ENCODE data around the gene PPP6R2. TPM values are rescaled to one million over a fixed set of nuclear protein-coding genes. Genes with fewer than 3 reads are reported as not detected.

The PPP6R2 gene
- total RNA-seq, 1 experiment from 2014 or later, result 61.3 TPM

GRCh38 chr22:50469377-50470305, 126.5 kb downstream of the PPP6R2 start:
- intact Hi-C loops (cut with micrococcal nuclease), result no loop called here
- H3K9me2 ChIP-seq (ENCODE audit: insufficient read depth), result no peaks in the 10 kb centered on the region
- peak overlapping the region; percentile 62 for H3K4me2 ChIP-seq (ENCODE audit: low read length)
- CTCF ChIA-PET, result interaction anchor here (1.0 to 1.1 kb wide), 2 partner anchors 29 to 56 kb away, joined by 4 to 5 read pairs; partner anchors contain the start of gene SCO2
- H3K4me3 ChIP-seq (replicated peaks in 1 of 2; ENCODE audit: low read depth in 1 of 2, low read length in 2 of 2), result 0 out of 4 replicates have a peak overlapping the region, but pooled peaks of 1 of the 2 experiments have one; percentile 3
- peaks cover 5% of the 10 kb centered on the region in 2 experiments; a peak in 3 of 4 replicates for H3K36me3 ChIP-seq (ENCODE audit: control insufficient read depth in 1 of 2, insufficient read depth in 2 of 2, low read length in 2 of 2)
- H3K79me2 ChIP-seq (ENCODE audit: insufficient read depth, low read length), result peaks cover 61% of the 10 kb centered on the region
- H3K27ac ChIP-seq (ENCODE audit: low read depth, low read length), result peak overlapping the region; percentile 55; the same call in 1 of the 2 replicates
- H3K9ac ChIP-seq (ENCODE audit: low read length), result no peak overlapping the region
- no peaks in the 10 kb centered on the region for H3K9me3 ChIP-seq (ENCODE audit: control insufficient read depth in 1 of 2, insufficient read depth in 1 of 2, low read depth in 1 of 2, low read length in 2 of 2)
- H3K27me3 ChIP-seq (ENCODE audit: insufficient read depth, low read length), result no peaks in the 10 kb centered on the region
- RAD21 ChIA-PET (ENCODE audit: low non-redundant PET in 1 of 2, low total read pairs in 2 of 2, uncharacterized antibody in 2 of 2, unreplicated experiment in 2 of 2), result no interaction called here
- DNase-seq (ENCODE audit: low read depth, low spot score) (peak; percentile 8), ATAC-seq (peak; percentile 63)
- H4K20me1 ChIP-seq (ENCODE audit: insufficient read depth), result peaks cover 6% of the 10 kb centered on the region; the same call in 1 of the 2 replicates
- BruUV-seq (replicated peaks), result no TSS peak
- H2AFZ ChIP-seq (ENCODE audit: low read depth, low read length, poor library complexity, severe bottlenecking), result no peak overlapping the region
- H3K4me1 ChIP-seq (ENCODE audit: control insufficient read depth in 1 of 2, insufficient read depth in 2 of 2, low read length in 2 of 2), result peaks cover 27 to 48% of the 10 kb centered on the region in 2 experiments
- POLR2A ChIA-PET, result no interaction called here
- no peak for TF ChIP-seq ZBTB33 (IDR thresholded peaks at IDR 0.05; ENCODE audit: extremely low read depth, insufficient replicate concordance, low read length)
- no peak; the same call in 1 of the 2 replicates for TF ChIP-seq EGR1 (IDR thresholded peaks at IDR 0.05; ENCODE audit: low read depth)
- peak; percentile 57 for TF ChIP-seq SP1 (IDR thresholded peaks at IDR 0.05; ENCODE audit: low read depth)

- RAD21 ChIA-PET (ENCODE audit: low non-redundant PET in 1 of 2, low total read pairs in 2 of 2, uncharacterized antibody in 2 of 2, unreplicated experiment in 2 of 2), result no interaction called here
- H3K4me1 ChIP-seq (ENCODE audit: control insufficient read depth in 1 of 2, insufficient read depth in 2 of 2, low read length in 2 of 2), result peaks cover 30 to 53% of the 10 kb centered on the region in 2 experiments
- H3K27ac ChIP-seq (ENCODE audit: low read depth, low read length), result peak overlapping the region; percentile 55; the same call in 1 of the 2 replicates
- POLR2A ChIA-PET, result no interaction called here
- H3K9ac ChIP-seq (ENCODE audit: low read length), result no peak overlapping the region
- H3K4me2 ChIP-seq (ENCODE audit: low read length), result peak overlapping the region; percentile 62
- H2AFZ ChIP-seq (ENCODE audit: low read depth, low read length, poor library complexity, severe bottlenecking), result no peak overlapping the region
- H3K9me2 ChIP-seq (ENCODE audit: insufficient read depth), result no peaks in the 10 kb centered on the region
- peaks cover 0 to 4% of the 10 kb centered on the region in 2 experiments; a peak in 3 of 4 replicates for H3K36me3 ChIP-seq (ENCODE audit: control insufficient read depth in 1 of 2, insufficient read depth in 2 of 2, low read length in 2 of 2)
- intact Hi-C loops (cut with micrococcal nuclease), result no loop called here
- DNase-seq (ENCODE audit: low read depth, low spot score) (no peak), ATAC-seq (no peak)
- BruUV-seq (replicated peaks), result no TSS peak
- H3K79me2 ChIP-seq (ENCODE audit: insufficient read depth, low read length), result peaks cover 61% of the 10 kb centered on the region
- H3K9me3 ChIP-seq (ENCODE audit: control insufficient read depth in 1 of 2, insufficient read depth in 1 of 2, low read depth in 1 of 2, low read length in 2 of 2), result no peaks in the 10 kb centered on the region
- peaks cover 6% of the 10 kb centered on the region; the same call in 1 of the 2 replicates for H4K20me1 ChIP-seq (ENCODE audit: insufficient read depth)
- CTCF ChIA-PET, result interaction anchor here (1.0 to 1.1 kb wide), 2 partner anchors 28 to 55 kb away, joined by 4 to 5 read pairs; partner anchors contain the start of gene SCO2
- no peaks in the 10 kb centered on the region for H3K27me3 ChIP-seq (ENCODE audit: insufficient read depth, low read length)
- H3K4me3 ChIP-seq (replicated peaks in 1 of 2; ENCODE audit: low read depth in 1 of 2, low read length in 2 of 2), result 0 out of 4 replicates have a peak overlapping the region, but pooled peaks of 1 of the 2 experiments have one; percentile 3
- TF ChIP-seq ZBTB33 (IDR thresholded peaks at IDR 0.05; ENCODE audit: extremely low read depth, insufficient replicate concordance, low read length) (no peak), ELF1 (IDR thresholded peaks at IDR 0.05; ENCODE audit: borderline replicate concordance, low read depth) (no peak), MAX (IDR thresholded peaks at IDR 0.05) (no peak), CBX3 (IDR thresholded peaks at IDR 0.05; ENCODE audit: low read depth) (no peak), RAD21 (IDR thresholded peaks at IDR 0.05; ENCODE audit: low read depth) (no peak)
- TF ChIP-seq, protein P1, sequence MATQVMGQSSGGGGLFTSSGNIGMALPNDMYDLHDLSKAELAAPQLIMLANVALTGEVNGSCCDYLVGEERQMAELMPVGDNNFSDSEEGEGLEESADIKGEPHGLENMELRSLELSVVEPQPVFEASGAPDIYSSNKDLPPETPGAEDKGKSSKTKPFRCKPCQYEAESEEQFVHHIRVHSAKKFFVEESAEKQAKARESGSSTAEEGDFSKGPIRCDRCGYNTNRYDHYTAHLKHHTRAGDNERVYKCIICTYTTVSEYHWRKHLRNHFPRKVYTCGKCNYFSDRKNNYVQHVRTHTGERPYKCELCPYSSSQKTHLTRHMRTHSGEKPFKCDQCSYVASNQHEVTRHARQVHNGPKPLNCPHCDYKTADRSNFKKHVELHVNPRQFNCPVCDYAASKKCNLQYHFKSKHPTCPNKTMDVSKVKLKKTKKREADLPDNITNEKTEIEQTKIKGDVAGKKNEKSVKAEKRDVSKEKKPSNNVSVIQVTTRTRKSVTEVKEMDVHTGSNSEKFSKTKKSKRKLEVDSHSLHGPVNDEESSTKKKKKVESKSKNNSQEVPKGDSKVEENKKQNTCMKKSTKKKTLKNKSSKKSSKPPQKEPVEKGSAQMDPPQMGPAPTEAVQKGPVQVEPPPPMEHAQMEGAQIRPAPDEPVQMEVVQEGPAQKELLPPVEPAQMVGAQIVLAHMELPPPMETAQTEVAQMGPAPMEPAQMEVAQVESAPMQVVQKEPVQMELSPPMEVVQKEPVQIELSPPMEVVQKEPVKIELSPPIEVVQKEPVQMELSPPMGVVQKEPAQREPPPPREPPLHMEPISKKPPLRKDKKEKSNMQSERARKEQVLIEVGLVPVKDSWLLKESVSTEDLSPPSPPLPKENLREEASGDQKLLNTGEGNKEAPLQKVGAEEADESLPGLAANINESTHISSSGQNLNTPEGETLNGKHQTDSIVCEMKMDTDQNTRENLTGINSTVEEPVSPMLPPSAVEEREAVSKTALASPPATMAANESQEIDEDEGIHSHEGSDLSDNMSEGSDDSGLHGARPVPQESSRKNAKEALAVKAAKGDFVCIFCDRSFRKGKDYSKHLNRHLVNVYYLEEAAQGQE (IDR thresholded peaks at IDR 0.05; ENCODE audit: low read depth), result no peak
Measured at GRCh38 chr22:50470491-50470890, 127.4 kb downstream of the PPP6R2 start.
